HCT116 (cell line): ENCODE data around the gene CENPK. TPM values are rescaled to one million over a fixed set of nuclear protein-coding genes. Genes with fewer than 3 reads are reported as not detected.
"Not testable (repeated sequence)": the region's sequence is repeated elsewhere in the genome, so short reads cannot be mapped to it uniquely, and the experiment has no call there.

Experiments
- ATAC-seq: fragments of 200-7000 bp; cut with Tn5 transposase; 2 replicates; pipeline ENCODE4 v1.9.1; 2020; ENCODE audit warnings: mild to moderate bottlenecking, moderate library complexity
- BruUV-seq: library from RNA; stranded (reverse); fragments of 400-500 nt; replicated peaks from 2 replicates; lab custom pipeline; 2021; lab: Mats Ljungman, UMichigan
- CTCF ChIA-PET: fragments of 300-600 bp; sonication (Branson Sonifier 250); formaldehyde crosslinking; loops from one replicate; lab custom pipeline; 2021; ENCODE audit warnings: antibody characterized with exemption; lab: Charles Lee
- POLR2A ChIA-PET: fragments of 300-600, 350-600 bp; sonication (Branson Sonifier 250); formaldehyde crosslinking; loops from one replicate; lab custom pipeline; 2021; ENCODE audit warnings: antibody characterized with exemption; lab: Charles Lee
- RAD21 ChIA-PET, 2 experiments: fragments of 300-600 bp; sonication (Branson Sonifier 250); formaldehyde crosslinking; loops; one replicate each; lab custom pipeline; 2023; ENCODE audit warnings: low total read pairs in 2 of 2; ENCODE audit not compliant: uncharacterized antibody in 2 of 2, unreplicated experiment in 2 of 2, low non-redundant PET in 1 of 2; lab: Charles Lee
- DNase-seq: peaks from one replicate; pipeline ENCODE4 v3.0.0-alpha.2; 2010; ENCODE audit warnings: low read depth, low spot score
- H2AFZ ChIP-seq: fragments of 200-600 bp; shearing (Covaris generic), sonication (generic); 2 replicates; pipeline ENCODE4 v1.6.1; 2017; ENCODE audit warnings: low read depth, mixed run types, mixed read lengths, antibody characterized with exemption, low read length; ENCODE audit not compliant: poor library complexity, severe bottlenecking
- H3K27ac ChIP-seq: 2 replicates; pipeline ENCODE4 v1.5.1; 2012; ENCODE audit warnings: low read depth, low read length
- H3K27me3 ChIP-seq: fragments of 200-600 bp; sonication (generic); 2 replicates; pipeline ENCODE4 v1.6.1; 2016; ENCODE audit warnings: mixed run types, low read length, mixed read lengths; ENCODE audit not compliant: insufficient read depth
- H3K36me3 ChIP-seq, 2 experiments: fragments of 200-500 bp in 1 of 2; fragments of 200-600 bp in 1 of 2; sonication (Bioruptor generic) in 1 of 2; sonication (generic) in 1 of 2; 2 replicates each; pipeline versions ENCODE4 v1.5.1 to v1.6.1; 2014 to 2016; ENCODE audit warnings: low read length in 2 of 2, inconsistent platforms in 1 of 2, mixed read lengths in 1 of 2, mixed run types in 1 of 2; ENCODE audit not compliant: insufficient read depth in 2 of 2, control insufficient read depth in 1 of 2
- H3K4me1 ChIP-seq, 2 experiments: fragments of 200-600 bp in 1 of 2; sonication (generic) in 1 of 2; 2 replicates each; pipeline versions ENCODE4 v1.5.1 to v1.6.1; 2012 to 2017; ENCODE audit warnings: low read length in 2 of 2, inconsistent platforms in 1 of 2, mild to moderate bottlenecking in 1 of 2, mixed read lengths in 1 of 2, mixed run types in 1 of 2, moderate library complexity in 1 of 2; ENCODE audit not compliant: insufficient read depth in 2 of 2, control insufficient read depth in 1 of 2
- H3K4me2 ChIP-seq: fragments of 200-600 bp; sonication (generic); 2 replicates; pipeline ENCODE4 v1.6.1; 2017; ENCODE audit warnings: mixed run types, low read length, mixed read lengths
- H3K4me3 ChIP-seq, 2 experiments: fragments of 200-600 bp in 1 of 2; sonication (generic) in 1 of 2; replicated peaks in 1 of 2; 2 replicates each; pipeline ENCODE4 v1.5.1; 2011 to 2016; ENCODE audit warnings: low read length in 2 of 2, control low read depth in 1 of 2, low read depth in 1 of 2, mild to moderate bottlenecking in 1 of 2, mixed read lengths in 1 of 2, mixed run types in 1 of 2
- H3K79me2 ChIP-seq: fragments of 200-600 bp; sonication (generic); 2 replicates; pipeline ENCODE4 v1.6.1; 2017; ENCODE audit warnings: mild to moderate bottlenecking, mixed run types, low read length, moderate library complexity, mixed read lengths; ENCODE audit not compliant: insufficient read depth
- H3K9ac ChIP-seq: fragments of 200-600 bp; sonication (generic); 2 replicates; pipeline ENCODE4 v1.6.1; 2016; ENCODE audit warnings: low read length, mixed read lengths
- H3K9me2 ChIP-seq: fragments of 200-600 bp; sonication (generic), shearing (Covaris generic); 2 replicates; pipeline ENCODE4 v1.6.1; 2017; ENCODE audit warnings: mixed run types, mild to moderate bottlenecking, moderate library complexity; ENCODE audit not compliant: insufficient read depth
- H3K9me3 ChIP-seq, 2 experiments: fragments of 200-500 bp in 1 of 2; fragments of 200-600 bp in 1 of 2; sonication (Bioruptor generic) in 1 of 2; sonication (generic) in 1 of 2; 2 replicates each; pipeline ENCODE4 v1.6.1; 2014 to 2017; ENCODE audit warnings: low read length in 2 of 2, mixed read lengths in 2 of 2, inconsistent platforms in 1 of 2, low read depth in 1 of 2, mild to moderate bottlenecking in 1 of 2, mixed run types in 1 of 2, moderate library complexity in 1 of 2; ENCODE audit not compliant: control insufficient read depth in 1 of 2, insufficient read depth in 1 of 2
- H4K20me1 ChIP-seq: fragments of 200-600 bp; sonication (generic), shearing (Covaris generic); 2 replicates; pipeline ENCODE4 v1.6.1; 2017; ENCODE audit warnings: mixed run types, mild to moderate bottlenecking, moderate library complexity; ENCODE audit not compliant: insufficient read depth
- intact Hi-C: fragments of 100-400 bp; cut with micrococcal nuclease; formaldehyde crosslinking; loops from 2 replicates; pipeline ENCODE4 v1.10.0; 2022
- total RNA-seq: library from RNA; stranded (reverse); gene quantifications from one replicate; pipeline ENCODE4 v1.2.1, GENCODE V29; 2021; ENCODE audit not compliant: unreplicated experiment
- TF ChIP-seq, protein P1 (sequence below), 3 experiments: fragments of 200-600 bp in 1 of 3; sonication (generic) in 1 of 3; IDR thresholded peaks in 2 of 3; conservative IDR thresholded peaks in 1 of 3; 2 replicates each; pipeline ENCODE4 v1.5.1; 2012 to 2017; ENCODE audit warnings: low read depth in 2 of 3, low read length in 2 of 3, antibody characterized with exemption in 1 of 3, borderline replicate concordance in 1 of 3, control low read depth in 1 of 3, mild to moderate bottlenecking in 1 of 3, mixed read lengths in 1 of 3, mixed run types in 1 of 3, moderate library complexity in 1 of 3; ENCODE audit not compliant: insufficient read depth in 1 of 3

Gene CENPK
- total RNA-seq, 1 experiment from 2014 or later = 21.4 TPM

DNA sequence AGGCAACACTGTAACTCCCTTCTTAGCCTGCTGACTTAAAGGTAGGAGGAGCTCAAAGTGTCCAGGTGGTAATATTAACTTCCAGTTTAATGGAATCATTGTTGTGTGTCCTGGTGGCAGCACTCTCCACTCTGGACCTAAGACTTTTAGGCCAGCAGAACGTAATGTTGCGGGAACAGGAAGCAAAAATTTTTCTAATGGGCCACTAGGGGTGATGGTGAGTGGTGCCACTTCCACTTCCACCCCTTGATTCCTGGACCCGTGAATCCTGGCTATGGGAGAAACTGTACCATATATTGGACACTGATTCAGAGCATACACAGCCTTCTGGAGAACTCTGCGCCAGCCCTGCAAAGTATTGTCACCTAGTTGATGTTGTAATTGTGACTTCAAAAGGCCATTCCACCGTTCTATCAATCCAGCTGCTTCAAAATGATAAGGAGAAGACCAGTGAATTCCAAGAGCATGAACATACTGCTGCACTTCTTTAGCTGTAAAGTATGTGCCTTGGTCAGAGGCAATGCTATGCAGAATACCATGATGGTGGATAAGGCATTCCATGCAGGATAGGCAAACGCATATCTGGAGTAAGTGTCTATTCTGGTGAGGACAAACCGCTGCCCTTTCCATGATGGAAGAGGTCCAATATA is 74.8 kb downstream of the CENPK start:
- ATAC-seq, H3K9me3 ChIP-seq, H3K79me2 ChIP-seq, H3K9ac ChIP-seq, RAD21 ChIA-PET, H3K27me3 ChIP-seq, H3K4me2 ChIP-seq, H3K9me2 ChIP-seq, H4K20me1 ChIP-seq, DNase-seq, H3K4me1 ChIP-seq, BruUV-seq, H2AFZ ChIP-seq, H3K4me3 ChIP-seq, CTCF ChIA-PET, H3K36me3 ChIP-seq, H3K27ac ChIP-seq, POLR2A ChIA-PET: not testable (repeated sequence)
- intact Hi-C loops = loop anchor here (10.0 kb wide), 1 partner anchor 413 kb away; no protein-coding TSS in a partner anchor
- TF ChIP-seq, protein P1, sequence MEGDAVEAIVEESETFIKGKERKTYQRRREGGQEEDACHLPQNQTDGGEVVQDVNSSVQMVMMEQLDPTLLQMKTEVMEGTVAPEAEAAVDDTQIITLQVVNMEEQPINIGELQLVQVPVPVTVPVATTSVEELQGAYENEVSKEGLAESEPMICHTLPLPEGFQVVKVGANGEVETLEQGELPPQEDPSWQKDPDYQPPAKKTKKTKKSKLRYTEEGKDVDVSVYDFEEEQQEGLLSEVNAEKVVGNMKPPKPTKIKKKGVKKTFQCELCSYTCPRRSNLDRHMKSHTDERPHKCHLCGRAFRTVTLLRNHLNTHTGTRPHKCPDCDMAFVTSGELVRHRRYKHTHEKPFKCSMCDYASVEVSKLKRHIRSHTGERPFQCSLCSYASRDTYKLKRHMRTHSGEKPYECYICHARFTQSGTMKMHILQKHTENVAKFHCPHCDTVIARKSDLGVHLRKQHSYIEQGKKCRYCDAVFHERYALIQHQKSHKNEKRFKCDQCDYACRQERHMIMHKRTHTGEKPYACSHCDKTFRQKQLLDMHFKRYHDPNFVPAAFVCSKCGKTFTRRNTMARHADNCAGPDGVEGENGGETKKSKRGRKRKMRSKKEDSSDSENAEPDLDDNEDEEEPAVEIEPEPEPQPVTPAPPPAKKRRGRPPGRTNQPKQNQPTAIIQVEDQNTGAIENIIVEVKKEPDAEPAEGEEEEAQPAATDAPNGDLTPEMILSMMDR (IDR thresholded peaks at IDR 0.05 in 2 of 3, conservative IDR thresholded peaks at IDR 0.05 in 1 of 3; ENCODE audit: borderline replicate concordance in 1 of 3, insufficient read depth in 1 of 3, low read depth in 2 of 3, low read length in 2 of 3) = peak in 2 of 3 experiments; percentile 21 to 31; a peak in 1 of 6 replicates

DNA sequence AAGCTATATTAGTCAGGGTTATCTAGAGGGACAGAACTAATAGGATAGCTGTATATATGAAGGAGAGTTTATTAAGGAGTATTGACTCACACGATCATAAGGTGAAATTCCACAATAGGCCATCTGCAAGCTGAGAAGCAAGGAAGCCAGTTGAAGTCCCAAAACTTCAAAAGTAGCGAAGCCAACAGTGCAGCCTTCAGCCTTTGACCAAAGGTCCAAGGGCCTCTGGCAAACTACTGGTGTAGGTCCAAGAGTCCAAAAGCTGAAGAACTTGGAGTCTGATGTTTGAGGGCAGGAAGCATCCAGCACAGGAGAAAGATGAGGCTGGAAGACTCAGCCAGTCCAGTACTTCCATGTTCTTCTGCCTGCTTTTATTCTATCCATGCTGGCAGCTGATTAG is 76.2 kb downstream of the CENPK start:
- not testable (repeated sequence) for DNase-seq, H4K20me1 ChIP-seq

More for the DNA sequence above, 76.2 kb downstream of the CENPK start:
- H3K4me1 ChIP-seq = peaks cover 7 to 15% of the 10 kb centered on the region in 2 experiments; a peak in 3 of 4 replicates
- H3K9me2 ChIP-seq, BruUV-seq, RAD21 ChIA-PET, H3K27me3 ChIP-seq, H2AFZ ChIP-seq, H3K36me3 ChIP-seq, ATAC-seq, H3K4me2 ChIP-seq, H3K4me3 ChIP-seq, H3K9me3 ChIP-seq, CTCF ChIA-PET, H3K27ac ChIP-seq, POLR2A ChIA-PET, H3K79me2 ChIP-seq, H3K9ac ChIP-seq: not testable (repeated sequence)
- intact Hi-C loops = loop anchor here (10.0 kb wide), 1 partner anchor 412 kb away; no protein-coding TSS in a partner anchor
